GM19351 (cell line): Measurements from ENCODE around the gene SPON1.
"Not testable (repeated sequence)": the region's sequence is repeated elsewhere in the genome, so short reads cannot be mapped to it uniquely, and the experiment has no call there.

Experiments
- ATAC-seq: cut with Tn5 transposase; IDR thresholded peaks from one replicate; pipeline ENCODE4 v1.9.1; 2021; ENCODE audit warnings: mild to moderate bottlenecking, moderate library complexity; ENCODE audit not compliant: unreplicated experiment

SPON1 gene

GRCh38 chr11:14259878-14260277, 297.4 kb downstream of the SPON1 start:
- ATAC-seq = no peak

- no peak for ATAC-seq
Measured at GRCh38 chr11:14261066-14261465, 298.5 kb downstream of the SPON1 start.

GRCh38 chr11:14262271-14262846, 299.8 kb downstream of the SPON1 start:
- ATAC-seq = no peak

GRCh38 chr11:14264966-14265365, 302.4 kb downstream of the SPON1 start:
- no peak for ATAC-seq

GRCh38 chr11:14266622-14267021, 304.1 kb downstream of the SPON1 start:
- no peak for ATAC-seq

GRCh38 chr11:14267861-14268635, 305.5 kb downstream of the SPON1 start:
- no peak for ATAC-seq

- peak; percentile 47 for ATAC-seq
Measured at GRCh38 chr11:14269692-14270573, 307.4 kb downstream of the SPON1 start.

GRCh38 chr11:14270690-14271542, 308.4 kb downstream of the SPON1 start:
- ATAC-seq = peak; percentile 69

GRCh38 chr11:14273895-14274294, 311.4 kb downstream of the SPON1 start:
- no peak for ATAC-seq

GRCh38 chr11:14275076-14275475, 312.6 kb downstream of the SPON1 start:
- ATAC-seq = no peak

GRCh38 chr11:14278869-14279268, 316.3 kb downstream of the SPON1 start:
- not testable (repeated sequence) for ATAC-seq

- ATAC-seq = peak; percentile 47
Measured at GRCh38 chr11:14288189-14288935, 325.8 kb downstream of the SPON1 start.

GRCh38 chr11:14290422-14290821, 327.9 kb downstream of the SPON1 start:
- ATAC-seq = no peak

- ATAC-seq = no peak
Measured at GRCh38 chr11:14299921-14300320, 337.4 kb downstream of the SPON1 start.

- ATAC-seq = peak; percentile 87
Measured at GRCh38 chr11:14300661-14301304, 338.3 kb downstream of the SPON1 start.

- no peak for ATAC-seq
Measured at GRCh38 chr11:14304601-14305000, 342.1 kb downstream of the SPON1 start.

GRCh38 chr11:14305649-14306048, 343.1 kb downstream of the SPON1 start:
- ATAC-seq = no peak

GRCh38 chr11:14306481-14306880, 344.0 kb downstream of the SPON1 start:
- ATAC-seq = no peak

- peak; percentile 59 for ATAC-seq
Measured at GRCh38 chr11:14308114-14308896, 345.8 kb downstream of the SPON1 start.
